Colonic mucosa (tissue), 4 donors: ENCODE data around the gene ZNF710. TPM values are rescaled to one million over a fixed set of nuclear protein-coding genes. Genes with fewer than 3 reads are reported as not detected.
"Not testable (repeated sequence)": the region's sequence is repeated elsewhere in the genome, so short reads cannot be mapped to it uniquely, and the experiment has no call there.

Source experiments
- DNase-seq: peaks from one replicate; pipeline ENCODE4 v3.0.0-alpha.2; 2020
- H3K27ac ChIP-seq: fragments of 200-600 bp; one replicate; pipeline ENCODE4 v1.8.0; 2021
- H3K27me3 ChIP-seq: fragments of 200-600 bp; one replicate; pipeline ENCODE4 v1.8.0; 2021
- H3K36me3 ChIP-seq: fragments of 200-600 bp; one replicate; pipeline ENCODE4 v1.8.0; 2021
- H3K4me1 ChIP-seq: fragments of 200-600 bp; one replicate; pipeline ENCODE4 v1.8.0; 2021; ENCODE audit warnings: mild to moderate bottlenecking
- H3K4me3 ChIP-seq: fragments of 200-600 bp; one replicate; pipeline ENCODE4 v1.8.0; 2021
- H3K9ac ChIP-seq, 2 donors: one replicate each; pipeline ENCODE4 v1.7.0; 2013; ENCODE audit warnings: control low read depth in 2 of 2, low read depth in 2 of 2, low read length in 2 of 2
- H3K9me3 ChIP-seq: fragments of 200-600 bp; one replicate; pipeline ENCODE4 v1.8.0; 2021
- intact Hi-C: fragments of 100-400 bp; cut with DNase I; formaldehyde crosslinking; loops from one replicate; pipeline ENCODE4 v1.14.1; 2022
- total RNA-seq, 2 donors: library from RNA; stranded (reverse); fragmentation: NEBNext Ultra II Directional in 1 of 2; extraction: Animal tissue kit (Norgen Biotek cat#: 25700) in 1 of 2; gene quantifications; one replicate each; pipeline ENCODE4 v1.2.1, GENCODE V29; 2021
- TF ChIP-seq, protein P1 (sequence below): fragments of 200-600 bp; IDR thresholded peaks from one replicate; pipeline ENCODE4 v1.8.0; 2022; ENCODE audit warnings: antibody characterized with exemption, mild to moderate bottlenecking
- donor health status: healthy.
- donor health status: DM: no; HTN: no; CAD: no.
- donor health status: DM: no; HTN: no; CAD: no.

The ZNF710 gene
- total RNA-seq, 2 donors from 2014 or later: 35.0 to 43.7 TPM

DNA sequence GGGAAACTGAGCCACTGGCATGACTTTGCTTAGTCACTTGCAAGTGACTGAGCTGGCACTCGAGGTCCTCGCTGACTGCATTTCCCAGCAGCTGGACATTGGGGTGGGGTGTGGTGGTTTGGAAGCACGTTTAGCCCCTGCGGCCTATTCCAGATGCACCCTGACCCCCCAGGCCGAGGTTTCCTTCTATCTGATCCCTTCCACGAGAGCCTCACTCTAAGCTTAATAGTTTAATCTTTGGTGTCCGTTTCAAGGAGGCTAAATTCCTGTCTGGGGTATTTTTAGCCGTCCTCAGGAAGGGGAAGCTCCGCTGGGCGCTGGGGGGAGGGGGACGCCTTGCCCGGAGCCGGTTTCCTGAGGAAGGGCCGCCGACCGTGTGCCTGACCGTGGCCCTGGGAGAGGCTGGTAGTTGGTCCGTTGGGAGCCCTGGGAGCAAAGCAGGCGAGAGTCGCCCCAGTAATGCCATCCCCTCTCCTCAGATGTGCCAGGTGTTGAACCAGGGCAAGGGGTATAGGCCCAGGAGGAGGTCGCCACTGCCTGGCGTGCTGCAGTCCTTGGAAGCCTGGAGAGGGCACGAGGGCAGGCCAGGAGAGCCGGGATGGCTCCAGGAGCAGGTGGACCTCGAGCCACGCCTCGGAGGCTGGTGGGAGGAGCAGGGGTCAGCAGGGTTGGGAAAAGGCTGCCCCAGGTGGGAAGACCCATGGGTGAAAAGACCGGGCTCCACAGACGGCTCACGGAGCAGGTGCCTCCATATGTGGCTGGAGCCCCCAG lies 64.0 kb downstream of the ZNF710 start:
- H3K27me3 ChIP-seq: no peaks in the 10 kb centered on the region
- H3K9ac ChIP-seq: peak overlapping the region; percentile 38 to 50
- H3K9me3 ChIP-seq: no peaks in the 10 kb centered on the region
- H3K36me3 ChIP-seq: peaks cover 8% of the 10 kb centered on the region
- H3K4me3 ChIP-seq: no peak overlapping the region
- TF ChIP-seq, protein P1, sequence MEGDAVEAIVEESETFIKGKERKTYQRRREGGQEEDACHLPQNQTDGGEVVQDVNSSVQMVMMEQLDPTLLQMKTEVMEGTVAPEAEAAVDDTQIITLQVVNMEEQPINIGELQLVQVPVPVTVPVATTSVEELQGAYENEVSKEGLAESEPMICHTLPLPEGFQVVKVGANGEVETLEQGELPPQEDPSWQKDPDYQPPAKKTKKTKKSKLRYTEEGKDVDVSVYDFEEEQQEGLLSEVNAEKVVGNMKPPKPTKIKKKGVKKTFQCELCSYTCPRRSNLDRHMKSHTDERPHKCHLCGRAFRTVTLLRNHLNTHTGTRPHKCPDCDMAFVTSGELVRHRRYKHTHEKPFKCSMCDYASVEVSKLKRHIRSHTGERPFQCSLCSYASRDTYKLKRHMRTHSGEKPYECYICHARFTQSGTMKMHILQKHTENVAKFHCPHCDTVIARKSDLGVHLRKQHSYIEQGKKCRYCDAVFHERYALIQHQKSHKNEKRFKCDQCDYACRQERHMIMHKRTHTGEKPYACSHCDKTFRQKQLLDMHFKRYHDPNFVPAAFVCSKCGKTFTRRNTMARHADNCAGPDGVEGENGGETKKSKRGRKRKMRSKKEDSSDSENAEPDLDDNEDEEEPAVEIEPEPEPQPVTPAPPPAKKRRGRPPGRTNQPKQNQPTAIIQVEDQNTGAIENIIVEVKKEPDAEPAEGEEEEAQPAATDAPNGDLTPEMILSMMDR: no peak
- no peak for DNase-seq
- peaks cover 28% of the 10 kb centered on the region for H3K4me1 ChIP-seq
- intact Hi-C loops: no loop called here
- H3K27ac ChIP-seq: peak overlapping the region; percentile 53

DNA sequence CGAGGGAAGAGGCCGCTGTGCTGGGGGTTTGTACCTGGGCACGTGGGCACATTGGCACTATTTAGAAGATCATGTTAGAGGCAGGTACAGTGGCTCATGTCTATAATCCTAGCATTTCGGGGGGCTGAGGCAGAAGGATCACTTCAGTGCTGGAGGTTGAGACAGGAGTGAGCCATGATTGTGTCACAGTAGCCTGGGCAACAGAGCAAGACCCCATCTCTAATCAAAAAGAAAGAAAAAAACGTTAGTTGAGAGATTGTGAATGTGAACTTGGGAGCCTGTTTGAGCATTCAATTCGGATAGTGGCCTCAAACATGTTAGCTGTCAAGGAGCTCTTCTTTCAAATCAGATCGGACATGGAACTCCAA lies 64.5 kb downstream of the ZNF710 start:
- H3K4me3 ChIP-seq: no peak overlapping the region
- DNase-seq: no peak
- peak overlapping the region; percentile 6 to 50 for H3K9ac ChIP-seq
- peak overlapping the region; percentile 53 for H3K27ac ChIP-seq
- intact Hi-C loops: no loop called here
- H3K9me3 ChIP-seq: no peaks in the 10 kb centered on the region
- H3K4me1 ChIP-seq: peaks cover 25% of the 10 kb centered on the region
- H3K27me3 ChIP-seq: no peaks in the 10 kb centered on the region
- H3K36me3 ChIP-seq: peaks cover 8% of the 10 kb centered on the region
- TF ChIP-seq, protein P1: no peak

DNA sequence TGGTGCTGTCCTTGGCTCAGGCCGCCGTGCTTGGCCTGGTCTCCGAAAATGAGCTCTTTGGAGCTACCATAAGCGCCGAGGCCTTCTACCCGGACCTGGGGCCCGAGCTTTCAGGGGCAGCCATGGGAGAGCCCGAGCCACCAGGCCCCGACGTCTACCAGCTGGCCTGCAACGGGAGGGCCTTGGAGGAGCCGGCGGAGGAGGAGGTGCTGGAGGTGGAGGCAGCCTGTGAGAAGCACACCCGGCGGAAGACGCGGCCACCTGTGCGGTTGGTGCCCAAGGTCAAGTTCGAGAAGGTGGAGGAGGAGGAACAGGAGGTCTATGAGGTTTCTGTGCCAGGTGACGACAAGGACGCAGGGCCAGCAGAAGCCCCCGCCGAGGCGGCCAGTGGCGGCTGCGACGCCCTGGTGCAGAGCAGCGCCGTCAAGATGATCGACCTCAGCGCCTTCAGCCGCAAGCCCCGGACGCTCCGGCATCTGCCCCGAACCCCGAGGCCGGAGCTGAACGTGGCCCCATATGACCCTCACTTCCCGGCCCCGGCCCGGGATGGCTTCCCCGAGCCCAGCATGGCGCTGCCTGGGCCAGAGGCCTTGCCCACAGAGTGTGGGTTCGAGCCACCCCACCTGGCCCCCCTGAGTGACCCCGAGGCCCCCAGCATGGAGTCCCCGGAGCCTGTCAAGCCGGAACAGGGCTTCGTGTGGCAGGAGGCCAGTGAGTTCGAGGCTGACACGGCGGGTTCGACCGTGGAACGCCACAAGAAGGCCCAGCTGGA lies 66.2 kb downstream of the ZNF710 start:
- Histone ChIP-seq H3K36me3 (peaks cover 8% of the 10 kb centered on the region), H3K9me3 (no peaks in the 10 kb centered on the region), H3K27me3 (no peaks in the 10 kb centered on the region), H3K4me1 (peaks cover 11% of the 10 kb centered on the region), H3K9ac (no peak overlapping the region), H3K27ac (no peak overlapping the region), H3K4me3 (no peak overlapping the region)
- DNase-seq: no peak
- TF ChIP-seq, protein P1: no peak
- intact Hi-C loops: no loop called here

DNA sequence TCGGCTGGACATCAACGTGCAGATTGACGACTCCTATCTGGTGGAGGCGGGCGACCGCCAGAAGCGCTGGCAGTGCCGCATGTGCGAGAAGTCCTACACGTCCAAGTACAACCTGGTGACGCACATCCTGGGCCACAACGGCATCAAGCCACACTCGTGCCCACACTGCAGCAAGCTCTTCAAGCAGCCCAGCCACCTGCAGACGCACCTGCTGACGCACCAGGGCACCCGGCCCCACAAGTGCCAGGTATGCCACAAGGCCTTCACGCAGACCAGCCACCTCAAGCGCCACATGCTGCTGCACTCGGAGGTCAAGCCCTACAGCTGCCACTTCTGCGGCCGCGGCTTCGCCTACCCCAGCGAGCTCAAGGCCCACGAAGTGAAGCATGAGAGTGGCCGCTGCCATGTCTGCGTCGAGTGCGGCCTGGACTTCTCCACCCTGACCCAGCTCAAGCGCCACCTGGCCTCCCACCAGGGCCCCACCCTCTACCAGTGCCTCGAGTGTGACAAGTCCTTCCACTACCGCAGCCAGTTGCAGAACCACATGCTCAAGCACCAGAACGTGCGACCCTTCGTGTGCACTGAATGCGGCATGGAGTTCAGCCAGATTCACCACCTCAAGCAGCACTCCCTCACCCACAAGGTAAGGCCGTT lies 67.0 kb downstream of the ZNF710 start:
- Histone ChIP-seq H3K4me1 (peaks cover 6% of the 10 kb centered on the region), H3K9me3 (no peaks in the 10 kb centered on the region), H3K4me3 (no peak overlapping the region), H3K27ac (no peak overlapping the region), H3K27me3 (no peaks in the 10 kb centered on the region), H3K36me3 (peaks cover 13% of the 10 kb centered on the region), H3K9ac (no peak overlapping the region)
- TF ChIP-seq, protein P1: no peak
- no peak for DNase-seq
- intact Hi-C loops: no loop called here

DNA sequence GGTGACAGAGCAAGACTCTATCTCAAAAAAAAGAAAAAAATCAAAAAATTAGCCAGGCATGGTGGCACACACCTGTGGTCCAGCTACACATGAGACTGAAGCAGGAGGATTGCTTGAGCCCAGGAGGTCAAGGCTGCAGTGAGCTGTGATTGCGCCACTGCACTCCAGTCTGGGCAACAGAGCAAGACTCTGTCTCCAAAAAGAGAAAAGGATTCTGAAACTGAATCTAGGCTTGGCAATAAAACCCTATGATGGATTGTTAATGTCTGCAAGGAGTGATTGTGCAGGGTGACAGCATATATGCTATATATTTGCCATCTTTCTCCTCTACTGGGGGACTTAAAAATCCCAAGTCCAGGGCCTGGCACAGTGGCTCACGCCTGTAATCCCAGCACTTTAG lies 69.5 kb downstream of the ZNF710 start:
- DNase-seq, H3K27me3 ChIP-seq, H3K9ac ChIP-seq, H3K4me3 ChIP-seq, H3K4me1 ChIP-seq, H3K9me3 ChIP-seq: not testable (repeated sequence)
- Histone ChIP-seq H3K36me3 (peaks cover 16% of the 10 kb centered on the region), H3K27ac (peak overlapping the region; percentile 24)
- intact Hi-C loops: loop anchor here (5.0 to 10.0 kb wide), 2 partner anchors 168 to 326 kb away; no protein-coding TSS in a partner anchor
